GM19467 (cell line): ENCODE data around the gene RPTOR.

Experiments used
- ATAC-seq: cut with Tn5 transposase; IDR thresholded peaks from one replicate; pipeline ENCODE4 v1.9.1; 2021; ENCODE audit warnings: mild to moderate bottlenecking, moderate library complexity; ENCODE audit not compliant: unreplicated experiment

RPTOR gene

DNA sequence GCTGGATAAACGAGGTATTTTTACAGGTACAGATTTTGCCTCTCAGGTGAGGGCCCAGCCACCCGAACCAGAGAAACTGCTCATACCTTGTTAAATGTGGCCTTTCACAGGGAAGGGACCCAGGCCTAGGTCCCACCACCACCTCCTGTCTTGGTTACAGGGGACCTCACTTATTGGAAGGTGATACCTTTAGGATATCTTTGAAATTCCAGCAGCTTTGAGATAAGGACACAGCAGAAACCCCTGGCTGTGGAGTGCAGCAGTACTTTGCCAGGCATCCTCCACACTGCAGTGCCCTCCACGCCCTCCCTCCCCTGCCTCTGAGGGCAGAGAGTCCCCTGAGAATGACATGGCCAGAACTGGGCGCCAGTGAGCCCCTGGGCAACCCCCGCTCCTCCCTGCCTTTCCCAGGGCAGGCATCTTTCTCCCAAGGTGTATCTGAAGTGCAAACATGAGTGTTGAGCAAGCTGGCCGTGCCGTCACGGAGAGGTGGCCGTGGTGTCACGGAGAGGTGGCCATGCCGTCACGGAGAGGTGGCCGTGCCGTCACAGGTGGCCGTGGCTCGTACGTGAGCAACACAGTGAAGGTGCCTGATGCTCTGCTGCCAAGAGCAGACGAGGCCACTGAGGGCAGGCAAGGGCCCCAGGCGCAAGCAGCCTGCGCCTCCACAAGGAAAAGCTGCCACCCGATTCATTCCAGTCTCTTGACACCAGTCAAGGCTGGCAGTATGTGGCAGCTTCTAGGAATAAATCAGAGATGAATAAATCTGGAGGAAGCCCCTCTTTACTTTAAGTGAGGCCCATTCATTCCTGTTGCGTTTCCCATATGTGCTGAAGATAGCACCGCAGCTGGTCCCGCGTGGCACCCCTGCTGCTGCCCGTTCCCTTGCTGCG is 312.5 kb downstream of the RPTOR start:
- ATAC-seq = peak; percentile 27

DNA sequence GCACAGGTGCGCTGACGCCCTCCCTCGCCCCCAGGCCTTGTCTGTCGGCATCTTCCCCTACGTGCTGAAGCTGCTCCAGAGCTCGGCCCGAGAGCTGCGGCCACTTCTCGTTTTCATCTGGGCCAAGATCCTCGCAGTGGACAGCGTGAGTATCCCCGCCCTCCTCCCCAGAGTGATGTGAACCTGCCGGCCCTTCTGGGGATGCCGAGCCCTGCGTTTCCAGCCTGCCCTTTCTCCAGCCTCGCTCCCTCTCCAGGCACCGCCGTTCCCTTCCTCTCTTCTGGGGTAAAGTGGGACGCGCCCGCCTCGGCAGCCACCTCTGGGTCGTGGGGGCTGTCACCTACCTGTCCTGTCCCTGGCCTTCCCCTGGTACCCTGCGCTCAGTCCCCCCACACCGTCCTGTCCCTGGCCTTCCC is 313.1 kb downstream of the RPTOR start:
- no peak for ATAC-seq

DNA sequence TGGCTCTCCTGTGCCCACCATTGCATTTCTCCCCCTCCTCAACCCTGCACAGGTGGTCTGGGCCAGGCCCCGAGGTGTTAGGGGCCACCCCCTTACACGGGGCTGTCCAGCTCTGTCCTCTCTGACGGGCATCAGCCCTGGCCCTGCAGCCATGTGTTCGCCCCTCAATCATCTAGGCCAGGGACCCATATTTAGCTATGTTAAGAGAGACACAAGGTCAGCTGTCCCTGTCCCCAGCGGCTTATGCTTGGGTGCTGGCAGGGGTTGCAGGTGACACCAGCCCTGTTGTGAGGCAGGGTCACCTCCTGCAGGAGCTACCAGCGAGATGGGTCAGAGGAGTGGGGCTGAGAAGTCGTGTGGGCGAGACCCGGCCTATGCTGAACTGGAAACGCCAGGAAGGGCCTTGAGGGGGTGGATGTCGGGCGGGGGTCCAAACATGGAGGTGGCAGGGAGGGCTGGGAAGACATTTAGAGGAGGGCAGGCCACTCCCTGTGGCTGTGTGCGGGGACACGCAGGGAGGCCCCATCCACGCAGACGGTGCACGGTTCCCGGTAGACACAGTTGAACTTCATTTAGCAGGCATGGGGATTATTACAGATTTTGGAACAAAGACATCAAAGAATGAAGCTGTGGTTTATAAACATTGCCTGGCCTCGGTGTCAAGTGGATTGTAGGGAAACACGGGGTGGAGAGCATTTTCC is 313.8 kb downstream of the RPTOR start:
- ATAC-seq = no peak

DNA sequence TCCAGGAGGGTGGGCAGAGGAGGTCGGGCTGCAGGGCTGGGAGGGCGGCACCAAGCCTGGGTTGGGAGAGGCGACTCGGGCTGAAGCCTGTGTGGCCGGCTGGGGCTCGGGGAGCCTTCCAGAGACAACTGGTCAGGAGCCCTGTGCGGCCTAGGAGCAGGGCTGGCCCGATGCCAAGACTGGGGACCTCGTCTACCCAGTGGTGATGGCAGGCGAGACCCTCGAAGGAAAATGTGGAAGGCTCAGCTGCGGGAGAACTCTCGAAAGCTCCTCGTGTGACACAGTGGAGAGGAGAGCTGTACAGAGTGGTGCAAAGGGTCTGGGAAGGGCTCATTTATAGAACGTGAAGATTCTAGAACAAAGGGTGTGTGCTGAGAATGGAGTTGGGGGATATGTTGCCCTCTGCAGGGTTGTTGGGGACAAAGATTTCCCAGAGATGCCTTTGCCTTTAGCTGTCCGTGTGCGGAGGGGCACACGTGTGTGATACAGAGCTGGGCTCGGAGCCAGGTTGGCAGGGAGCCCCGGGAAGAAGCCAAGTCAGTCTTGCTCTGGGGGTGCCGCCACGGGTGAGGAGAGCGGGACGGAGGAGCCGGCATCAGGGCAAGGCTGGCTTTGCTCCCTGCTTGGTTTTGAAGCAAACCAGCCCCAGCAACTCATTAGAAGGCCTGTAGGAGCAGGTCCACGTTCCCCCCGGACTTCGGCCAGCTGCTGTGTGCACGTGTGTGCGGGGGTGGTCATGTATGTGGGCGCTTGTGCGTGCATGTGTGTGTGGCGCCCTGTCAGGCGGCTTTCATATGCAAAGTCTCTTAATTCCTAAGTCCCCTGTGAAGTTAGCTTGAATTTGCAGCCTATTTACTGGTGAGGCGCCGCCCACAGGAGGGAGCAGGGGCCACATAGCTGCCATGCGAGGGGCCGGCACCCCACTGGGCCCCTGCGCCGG is 314.6 kb downstream of the RPTOR start:
- ATAC-seq = no peak

DNA sequence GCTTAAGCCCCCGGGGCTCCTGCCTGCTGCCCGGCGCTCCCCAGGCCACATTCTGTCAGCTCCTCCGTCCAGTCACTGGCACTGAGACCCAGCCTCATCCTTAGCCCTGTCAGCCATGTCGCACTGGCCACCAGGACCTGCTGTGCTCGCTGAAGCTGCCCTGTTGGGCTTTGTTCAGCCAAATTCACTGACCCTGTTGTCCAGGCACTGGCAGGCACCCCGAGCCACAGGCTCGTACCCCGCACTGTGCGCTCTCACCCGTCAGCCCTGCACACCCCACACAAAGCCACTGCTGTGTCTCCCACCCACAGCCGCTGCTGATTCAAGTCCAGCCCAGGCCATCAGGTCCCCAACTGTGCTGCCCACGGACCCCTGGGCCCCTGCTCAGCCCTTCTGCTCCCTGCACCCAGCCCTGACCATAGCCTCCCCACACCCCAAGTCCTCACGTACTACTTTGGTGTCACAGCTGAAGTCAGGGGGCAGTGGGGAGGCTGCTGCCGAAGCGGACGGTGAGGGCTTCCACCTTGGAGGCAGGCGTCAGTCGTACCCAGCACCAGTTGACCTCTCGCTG is 315.5 kb downstream of the RPTOR start:
- ATAC-seq = no peak

DNA sequence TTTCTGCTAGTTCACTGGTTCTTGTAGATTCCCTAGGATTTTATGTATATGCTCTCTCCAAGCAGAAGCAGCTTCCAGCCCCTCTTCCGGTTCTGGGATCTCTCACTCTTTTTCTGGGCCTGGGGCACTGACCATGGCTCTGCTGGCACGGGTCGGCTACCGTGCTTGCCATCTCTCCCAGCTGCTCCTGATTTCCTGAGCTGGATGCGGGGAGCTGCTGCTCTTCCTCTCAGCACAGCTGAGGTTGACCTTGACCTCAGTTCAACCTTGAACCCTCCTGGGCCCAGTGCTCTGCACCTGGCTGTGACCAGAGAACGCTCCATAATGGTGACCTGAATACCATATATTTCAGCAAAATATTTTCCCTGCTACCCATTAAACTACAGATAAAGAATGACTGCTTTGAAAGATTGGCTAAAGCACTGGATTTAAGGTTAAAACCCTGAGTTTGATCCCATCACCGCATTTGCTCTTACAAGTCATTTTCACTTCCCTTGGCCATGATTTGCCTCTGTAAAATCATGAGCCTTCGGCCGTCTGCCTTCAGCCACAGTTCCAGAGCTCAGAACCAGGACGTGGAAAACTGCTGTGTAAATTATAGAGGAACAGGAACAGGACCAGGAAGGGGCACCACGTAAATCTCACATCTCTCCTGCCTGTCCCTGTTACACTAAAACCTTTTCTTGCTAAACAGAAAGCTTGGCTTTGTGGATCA is 316.2 kb downstream of the RPTOR start:
- no peak for ATAC-seq

DNA sequence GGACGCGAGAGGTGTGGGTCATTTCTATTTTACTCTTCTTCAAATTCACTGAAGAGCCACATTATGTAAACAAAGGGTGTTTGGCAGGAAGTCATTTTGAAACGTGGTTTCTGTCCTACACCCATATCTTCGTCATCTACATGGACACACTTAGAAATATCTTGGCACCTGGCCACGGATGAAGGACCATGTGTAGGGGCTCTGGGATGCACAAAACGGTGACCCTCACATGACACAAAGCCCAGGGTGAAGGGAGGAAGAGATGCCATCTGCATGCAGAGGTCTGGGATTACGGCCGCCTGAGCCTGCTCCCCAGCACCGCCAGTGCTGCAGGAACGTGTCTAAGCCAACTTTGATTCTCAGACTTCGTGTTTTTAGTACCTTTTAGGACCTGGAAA is 316.8 kb downstream of the RPTOR start:
- ATAC-seq = no peak

DNA sequence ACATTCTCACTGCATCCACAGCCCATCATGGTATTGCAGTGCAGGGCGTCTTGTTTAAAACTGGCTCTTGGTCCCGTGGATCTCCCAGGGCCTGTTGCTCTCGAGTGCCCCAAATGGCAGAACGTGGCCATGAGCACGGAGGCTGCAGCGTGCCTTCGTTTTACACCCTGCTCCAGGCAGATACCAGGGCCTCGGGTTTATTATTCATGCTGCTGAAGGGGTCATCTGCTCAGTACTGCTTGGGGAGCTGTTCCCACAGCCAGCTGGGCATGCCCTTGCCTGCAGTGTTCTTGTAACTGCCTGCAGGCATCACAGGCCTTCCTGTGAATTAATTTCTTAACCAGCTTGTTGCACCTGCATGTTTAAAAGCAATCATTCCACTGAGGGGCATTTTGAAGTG is 317.3 kb downstream of the RPTOR start:
- no peak for ATAC-seq

DNA sequence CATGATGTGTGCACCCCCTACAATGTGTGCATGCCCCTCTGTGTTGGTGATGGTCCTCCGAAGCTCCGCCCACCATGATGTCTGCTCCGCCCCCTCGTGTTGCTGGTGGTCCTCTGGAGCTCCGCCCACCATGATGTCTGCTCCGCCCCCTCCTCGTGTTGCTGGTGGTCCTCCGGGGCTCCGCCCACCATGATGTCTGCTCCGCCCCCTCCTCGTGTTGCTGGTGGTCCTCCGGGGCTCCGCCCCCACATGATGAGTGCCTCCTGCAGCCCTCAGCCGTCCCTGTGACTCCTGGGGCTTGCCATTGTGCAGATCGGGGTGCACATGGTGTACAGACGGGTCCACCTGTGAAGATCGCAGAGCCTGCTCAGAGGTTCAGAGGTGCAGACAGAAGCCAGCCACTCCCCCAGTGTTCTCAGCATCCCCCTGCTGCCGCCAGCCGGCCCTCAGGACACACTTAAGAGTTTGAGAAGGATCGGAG is 317.9 kb downstream of the RPTOR start:
- no peak for ATAC-seq

DNA sequence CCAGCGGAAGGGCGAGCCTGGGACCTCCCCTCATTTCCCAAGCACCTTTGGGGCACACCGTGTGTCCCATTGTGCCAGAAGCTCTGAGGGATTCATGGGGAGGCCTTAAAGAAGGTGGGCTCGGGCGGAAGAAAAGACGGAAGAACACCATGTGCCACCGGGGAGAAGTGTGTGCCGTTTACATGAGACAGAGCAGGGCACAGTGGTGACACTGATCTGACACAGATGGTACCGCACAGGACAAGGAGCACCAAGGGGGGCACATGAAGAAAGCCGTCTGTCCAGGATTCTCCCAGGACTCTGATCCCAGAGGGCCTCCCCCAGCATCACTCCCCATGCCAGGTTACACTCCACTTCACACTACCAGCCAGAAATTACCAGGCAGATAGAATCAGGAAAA is 318.3 kb downstream of the RPTOR start:
- no peak for ATAC-seq

DNA sequence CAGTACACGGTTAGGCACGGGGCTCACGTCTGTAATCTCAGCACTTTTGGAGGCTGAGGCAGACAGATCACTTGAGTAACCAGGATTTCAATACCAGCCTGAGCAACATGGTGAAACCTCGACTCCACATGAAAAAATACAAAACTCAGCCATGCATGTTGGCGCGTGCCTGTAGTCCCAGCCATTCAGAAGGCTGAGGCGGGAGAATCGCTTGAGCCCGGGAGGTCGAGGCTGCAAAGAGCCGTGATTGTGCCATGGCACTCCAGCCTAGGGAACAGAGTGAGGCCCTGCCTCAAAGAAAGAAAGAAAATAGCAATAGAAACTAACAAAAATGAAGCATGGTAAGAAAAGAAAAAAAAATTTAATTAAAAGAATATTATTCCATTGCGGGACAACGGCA is 319.0 kb downstream of the RPTOR start:
- no peak for ATAC-seq

DNA sequence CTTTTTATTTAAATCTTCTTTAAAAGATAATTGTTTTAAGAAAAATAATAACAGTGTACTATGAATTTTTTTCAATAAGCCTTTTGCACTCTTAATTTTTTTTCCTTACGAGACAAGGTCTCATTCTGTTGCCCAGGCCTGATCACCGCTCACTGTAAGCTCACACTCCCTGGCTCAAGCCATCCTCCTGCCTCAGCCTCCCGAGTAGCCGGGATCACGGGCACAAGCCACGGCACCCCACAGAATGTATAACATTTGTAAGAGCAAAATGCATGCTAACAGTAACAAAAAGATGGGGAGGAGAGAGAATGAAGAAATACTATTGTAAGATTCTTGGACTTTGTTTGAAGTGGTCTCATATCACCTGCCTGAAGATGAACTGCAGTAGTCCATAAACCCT is 320.1 kb downstream of the RPTOR start:
- no peak for ATAC-seq

DNA sequence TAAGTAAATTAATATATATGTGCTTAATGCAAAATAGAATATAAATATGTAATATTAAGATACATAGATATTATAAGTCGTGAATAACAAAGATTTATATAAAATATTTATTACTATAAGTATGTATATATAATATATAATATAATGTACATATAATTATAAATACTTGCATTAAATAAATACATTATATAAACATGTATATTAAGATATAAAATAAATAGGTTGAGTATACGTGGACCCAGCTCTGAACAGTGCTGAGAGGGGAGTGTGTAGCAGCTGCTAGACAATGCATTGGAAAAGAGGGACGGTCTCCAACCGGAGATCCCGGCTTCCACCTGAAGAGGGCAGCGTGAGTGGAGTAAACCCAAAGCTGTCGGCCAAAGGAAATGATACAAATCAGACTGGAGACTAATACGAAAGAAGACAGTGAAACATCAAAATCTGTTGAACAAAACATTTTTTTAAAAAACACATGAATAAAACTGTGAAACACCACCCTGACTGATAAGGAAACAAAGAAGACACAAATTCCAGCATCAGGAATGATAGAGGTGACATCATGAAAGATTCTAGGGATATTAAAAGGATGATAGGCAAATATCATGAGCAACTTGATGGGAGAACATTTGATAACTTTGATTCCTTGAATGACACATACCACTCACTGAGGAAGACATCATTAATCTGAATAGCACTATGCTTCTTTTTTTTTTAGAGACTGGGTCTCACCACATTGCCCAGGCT is 321.6 kb downstream of the RPTOR start:
- ATAC-seq = no peak

DNA sequence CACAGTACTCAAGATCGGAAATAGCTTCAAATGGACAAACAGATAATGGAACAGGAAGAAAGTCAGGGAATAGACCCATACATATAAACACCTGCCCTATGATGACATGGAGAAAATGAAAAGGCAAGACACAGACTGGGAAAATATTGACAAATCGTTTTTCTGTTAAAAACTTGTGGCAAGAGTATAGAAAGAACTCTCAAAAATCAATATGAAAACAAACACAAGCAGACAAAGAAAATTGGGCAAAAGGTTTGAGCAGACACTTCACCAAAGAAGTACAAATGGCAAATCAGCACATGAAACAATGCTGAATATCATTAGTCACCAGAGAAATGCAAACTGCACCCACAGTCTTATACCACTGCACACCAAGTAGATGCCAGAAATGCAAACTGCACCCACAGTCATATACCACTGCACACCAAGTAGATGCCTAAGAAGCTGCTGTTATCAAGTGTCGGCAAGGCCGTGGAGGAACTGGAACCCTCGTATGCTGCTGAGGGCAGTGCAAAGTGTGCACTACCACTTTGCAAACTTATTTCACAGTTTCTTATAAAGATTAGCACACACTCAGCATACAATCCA is 323.5 kb downstream of the RPTOR start:
- no peak for ATAC-seq

DNA sequence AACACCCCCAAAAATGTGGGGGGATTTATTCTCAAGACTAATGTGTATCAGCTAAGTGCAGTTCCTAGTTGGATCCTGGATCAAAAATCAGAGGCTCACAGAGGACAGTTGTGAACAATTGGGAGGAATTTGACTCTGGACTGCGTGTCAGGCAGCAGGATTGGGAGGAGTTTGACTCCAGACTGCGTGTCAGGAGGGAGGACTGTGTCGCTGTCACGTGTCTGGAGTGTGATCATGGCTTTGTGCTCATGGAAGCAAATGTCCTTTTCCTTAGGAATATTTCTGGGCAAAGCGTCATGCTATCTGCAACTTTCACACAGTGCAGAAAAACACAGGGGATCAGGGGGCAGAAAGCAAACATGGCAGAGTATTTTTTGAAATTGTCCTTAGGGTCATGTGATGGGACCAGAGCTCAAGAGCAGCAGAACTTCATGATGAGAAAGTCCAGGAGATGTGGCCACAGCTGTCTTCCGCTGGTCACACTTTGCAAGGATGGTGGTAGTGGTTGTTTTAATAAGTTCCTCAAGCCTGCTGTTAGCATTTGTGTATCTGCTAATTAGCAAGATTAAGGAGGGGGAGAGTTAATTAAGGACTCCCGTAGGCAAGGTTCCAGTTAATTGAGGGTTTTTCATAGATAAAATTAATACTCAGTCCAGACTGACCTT is 325.0 kb downstream of the RPTOR start:
- ATAC-seq = no peak

DNA sequence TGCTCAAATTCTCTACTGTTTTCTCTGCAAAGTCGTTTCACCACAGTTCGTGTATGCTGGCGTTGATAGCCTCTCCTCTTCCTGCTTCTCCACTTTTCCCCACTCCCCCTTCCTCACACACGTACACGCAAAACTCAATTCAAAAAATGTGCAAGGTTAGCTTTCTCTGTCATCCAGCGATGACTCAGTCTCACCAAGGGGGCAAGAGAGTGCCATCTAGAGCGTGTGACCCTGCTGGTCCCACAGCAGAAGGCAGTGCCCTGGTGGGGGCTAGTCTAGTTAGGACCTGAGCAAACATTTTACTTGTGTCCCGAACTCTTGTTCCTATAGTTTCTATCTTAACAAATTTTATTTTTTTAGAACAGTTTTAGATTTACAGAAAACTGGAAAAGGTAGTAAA is 325.8 kb downstream of the RPTOR start:
- no peak for ATAC-seq

DNA sequence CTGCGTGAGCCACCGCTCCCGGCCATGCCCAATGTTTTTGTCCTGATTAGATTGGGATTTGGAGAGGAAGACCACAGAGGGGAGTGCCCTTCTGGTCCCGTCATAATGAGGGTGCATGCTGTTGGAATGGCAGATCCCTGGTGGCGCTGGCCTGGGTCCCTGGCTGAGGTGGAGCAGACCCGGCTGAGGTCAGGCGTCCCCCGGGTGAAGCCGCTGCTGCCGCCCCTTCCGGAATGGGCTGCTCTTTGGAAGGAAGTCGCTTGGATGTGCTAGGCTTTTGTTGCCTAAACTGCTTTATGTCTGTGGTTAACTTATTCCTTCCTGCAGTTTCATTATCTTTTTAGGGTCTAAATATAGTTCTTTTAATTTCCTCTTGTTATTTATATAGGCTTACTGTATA is 326.7 kb downstream of the RPTOR start:
- no peak for ATAC-seq

DNA sequence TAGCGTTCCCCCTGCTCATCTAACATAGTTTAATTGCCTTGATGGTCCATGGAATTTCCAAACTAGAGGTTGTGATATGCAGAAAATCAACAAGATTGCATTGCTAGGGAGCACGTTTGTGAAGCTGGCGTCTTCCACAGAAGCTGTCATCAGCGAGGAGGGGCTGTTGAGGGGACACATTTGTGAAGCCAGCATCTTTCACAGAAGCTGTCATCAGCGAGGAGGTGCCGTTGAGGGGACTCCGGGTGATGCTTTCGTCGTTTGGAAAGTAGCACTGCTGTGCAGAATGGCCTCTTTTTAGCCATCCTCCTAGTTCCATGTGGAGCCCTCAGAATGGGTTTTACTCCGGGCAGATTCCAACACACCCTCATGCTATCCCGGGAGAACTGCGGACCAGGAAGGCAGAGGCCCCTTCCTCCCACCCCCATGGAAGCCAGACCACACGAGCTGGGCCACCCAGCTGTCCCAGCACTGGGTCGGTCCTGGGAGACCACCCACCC is 327.4 kb downstream of the RPTOR start:
- ATAC-seq = no peak
